RWPE2 (cell line): ENCODE measurements around the gene IL23R.

Experiments
- ATAC-seq: fragments of 200-7000 bp; cut with Tn5 transposase; 3 replicates; pipeline ENCODE4 v1.9.1; 2021; ENCODE audit warnings: low read depth
- DNase-seq: peaks from one replicate; pipeline ENCODE4 v3.0.0-alpha.2; 2020; ENCODE audit warnings: low spot score
- H3K27ac ChIP-seq: fragments of 450-650 bp; 2 replicates; pipeline ENCODE4 v1.5.1; 2017; ENCODE audit warnings: mild to moderate bottlenecking; ENCODE audit not compliant: poor library complexity, severe bottlenecking
- H3K27me3 ChIP-seq: fragments of 250-450 bp; sonication (Bioruptor Pico); 2 replicates; pipeline ENCODE4 v1.5.1; 2021; ENCODE audit warnings: mild to moderate bottlenecking, moderate library complexity; ENCODE audit not compliant: insufficient read depth, poor library complexity, severe bottlenecking
- H3K36me3 ChIP-seq: fragments of 250-450 bp; sonication (Bioruptor Pico); 2 replicates; pipeline ENCODE4 v1.5.1; 2020; ENCODE audit warnings: low read depth, mild to moderate bottlenecking, moderate library complexity
- H3K4me1 ChIP-seq: fragments of 250-450 bp; sonication (Bioruptor Pico); 2 replicates; pipeline ENCODE4 v1.5.1; 2021; ENCODE audit warnings: mild to moderate bottlenecking, moderate library complexity; ENCODE audit not compliant: insufficient read depth, poor library complexity, severe bottlenecking
- H3K4me3 ChIP-seq: fragments of 250-450 bp; sonication (Bioruptor Pico); 2 replicates; pipeline ENCODE4 v1.5.1; 2021; ENCODE audit warnings: mild to moderate bottlenecking, moderate library complexity; ENCODE audit not compliant: severe bottlenecking
- H3K9me3 ChIP-seq: fragments of 250-450 bp; sonication (Bioruptor Pico); 2 replicates; pipeline ENCODE4 v1.5.1; 2021; ENCODE audit warnings: mild to moderate bottlenecking, moderate library complexity; ENCODE audit not compliant: severe bottlenecking
- TF ChIP-seq, protein P1 (sequence below): fragments of 450-650 bp; IDR thresholded peaks from one replicate; pipeline ENCODE4 v1.5.1; 2017; ENCODE audit warnings: mild to moderate bottlenecking, moderate library complexity; ENCODE audit not compliant: poor library complexity, severe bottlenecking

IL23R gene

GRCh38 chr1:67126111-67126746 lies 40.0 kb upstream of the IL23R start:
- DNase-seq: no peak
- ATAC-seq: peak; percentile 62; the same call in 2 of the 3 replicates
- Histone ChIP-seq H3K27ac (no peak overlapping the region), H3K36me3 (no peaks in the 10 kb centered on the region), H3K9me3 (no peaks in the 10 kb centered on the region), H3K4me3 (no peak overlapping the region), H3K4me1 (peaks cover 5% of the 10 kb centered on the region), H3K27me3 (no peaks in the 10 kb centered on the region)
- TF ChIP-seq, protein P1, sequence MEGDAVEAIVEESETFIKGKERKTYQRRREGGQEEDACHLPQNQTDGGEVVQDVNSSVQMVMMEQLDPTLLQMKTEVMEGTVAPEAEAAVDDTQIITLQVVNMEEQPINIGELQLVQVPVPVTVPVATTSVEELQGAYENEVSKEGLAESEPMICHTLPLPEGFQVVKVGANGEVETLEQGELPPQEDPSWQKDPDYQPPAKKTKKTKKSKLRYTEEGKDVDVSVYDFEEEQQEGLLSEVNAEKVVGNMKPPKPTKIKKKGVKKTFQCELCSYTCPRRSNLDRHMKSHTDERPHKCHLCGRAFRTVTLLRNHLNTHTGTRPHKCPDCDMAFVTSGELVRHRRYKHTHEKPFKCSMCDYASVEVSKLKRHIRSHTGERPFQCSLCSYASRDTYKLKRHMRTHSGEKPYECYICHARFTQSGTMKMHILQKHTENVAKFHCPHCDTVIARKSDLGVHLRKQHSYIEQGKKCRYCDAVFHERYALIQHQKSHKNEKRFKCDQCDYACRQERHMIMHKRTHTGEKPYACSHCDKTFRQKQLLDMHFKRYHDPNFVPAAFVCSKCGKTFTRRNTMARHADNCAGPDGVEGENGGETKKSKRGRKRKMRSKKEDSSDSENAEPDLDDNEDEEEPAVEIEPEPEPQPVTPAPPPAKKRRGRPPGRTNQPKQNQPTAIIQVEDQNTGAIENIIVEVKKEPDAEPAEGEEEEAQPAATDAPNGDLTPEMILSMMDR: peak; percentile 35

DNA sequence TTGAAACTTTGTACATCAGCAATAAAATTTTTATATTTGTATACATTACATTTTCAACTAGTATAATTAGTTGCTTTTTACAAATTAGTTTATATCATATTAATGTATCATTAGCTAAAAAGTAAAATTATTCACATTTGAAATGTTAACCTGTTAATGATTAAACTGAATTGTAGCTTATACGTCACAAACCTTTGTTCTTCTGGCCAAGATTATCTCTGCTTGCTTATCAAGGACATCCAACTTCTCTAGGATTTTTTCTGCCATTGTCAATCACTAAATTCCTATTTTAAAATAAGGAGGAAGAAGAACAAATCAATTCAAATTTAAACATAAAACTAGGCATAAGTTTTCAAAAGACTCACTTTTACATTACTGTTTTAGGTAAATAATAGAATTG lies 39.3 kb upstream of the IL23R start:
- Histone ChIP-seq H3K36me3 (no peaks in the 10 kb centered on the region), H3K4me1 (peaks cover 5% of the 10 kb centered on the region), H3K4me3 (no peak overlapping the region)

DNA sequence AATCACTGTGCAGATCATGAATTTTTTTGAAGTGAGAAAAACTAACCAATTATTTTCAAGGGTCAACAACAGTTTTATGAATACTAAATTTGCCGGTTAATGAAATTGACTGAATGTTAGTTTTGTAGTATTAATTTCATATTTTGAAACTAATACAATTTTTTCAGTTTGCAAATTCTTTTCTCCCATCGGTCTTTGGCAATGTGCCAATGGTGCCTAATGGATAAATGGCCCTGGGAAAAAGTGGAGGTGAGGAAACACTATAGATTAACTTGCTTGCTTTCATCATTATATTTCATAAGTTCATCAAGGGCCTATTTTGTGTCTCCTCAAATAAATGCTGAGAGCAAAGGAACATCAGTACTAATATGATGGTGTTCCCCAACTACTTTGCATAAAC lies 35.6 kb upstream of the IL23R start:
- H3K9me3 ChIP-seq: no peaks in the 10 kb centered on the region
- DNase-seq (no peak), ATAC-seq (no peak)
- TF ChIP-seq, protein P1: no peak
- no peak overlapping the region for H3K4me3 ChIP-seq
- H3K36me3 ChIP-seq: no peaks in the 10 kb centered on the region
- H3K27ac ChIP-seq: no peak overlapping the region
- peaks cover 5% of the 10 kb centered on the region for H3K4me1 ChIP-seq
- no peaks in the 10 kb centered on the region for H3K27me3 ChIP-seq

More for the DNA sequence above, 39.3 kb upstream of the IL23R start:
- ATAC-seq (no peak), DNase-seq (no peak)
- Histone ChIP-seq H3K27ac (no peak overlapping the region), H3K27me3 (no peaks in the 10 kb centered on the region), H3K9me3 (no peaks in the 10 kb centered on the region)
- TF ChIP-seq, protein P1: no peak

- no peak for DNase-seq
- Histone ChIP-seq H3K9me3 (no peaks in the 10 kb centered on the region), H3K27ac (no peak overlapping the region), H3K4me3 (no peak overlapping the region), H3K27me3 (no peaks in the 10 kb centered on the region), H3K4me1 (no peaks in the 10 kb centered on the region), H3K36me3 (no peaks in the 10 kb centered on the region)
- TF ChIP-seq, protein P1: no peak
- ATAC-seq: no peak
These were observed 33.1 kb upstream of the IL23R start for GRCh38 chr1:67133177-67133576.

DNA sequence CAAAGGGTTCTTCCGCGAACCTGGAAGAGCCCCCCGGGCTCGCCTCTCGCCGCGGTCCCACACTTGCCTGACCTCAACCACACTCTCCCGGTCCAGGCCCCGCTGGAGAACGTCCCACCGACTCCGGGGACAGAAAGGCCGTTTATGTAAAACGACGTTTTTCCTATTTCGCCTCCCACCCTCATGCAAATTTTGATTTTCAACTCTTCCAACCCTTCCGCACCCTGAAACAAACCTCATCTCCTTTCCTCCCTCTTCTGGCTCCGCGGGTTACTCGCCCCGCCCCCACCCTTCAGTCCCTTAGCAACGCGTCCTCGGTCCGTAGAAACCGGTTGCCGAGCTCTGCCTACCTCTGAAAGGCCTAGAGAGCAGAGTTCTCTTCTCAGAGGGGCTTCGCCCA lies 31.6 kb upstream of the IL23R start, which contains the start of gene C1orf141:
Gene C1orf141, minus strand, starts transcription at position 276 of the 400 bp plus-strand sequence. CDS start 7,730 bp downstream, outside the sequence.
- H3K4me3 ChIP-seq: no peak within 1 kb of the TSS
- H3K9me3 ChIP-seq: no peaks in the 10 kb centered on the region
- TF ChIP-seq, protein P1: no peak
- H3K27ac ChIP-seq: no peak within 1 kb of the TSS
- DNase-seq (no peak), ATAC-seq (no peak)
- H3K4me1 ChIP-seq: no peaks in the 10 kb centered on the region
- no peaks in the 10 kb centered on the region for H3K36me3 ChIP-seq
- H3K27me3 ChIP-seq: no peaks in the 10 kb centered on the region
